Adipose tissue (tissue), 3 donors: ENCODE data around the gene STX8. TPM values are rescaled to one million over a fixed set of nuclear protein-coding genes. Genes with fewer than 3 reads are reported as not detected.
"Not testable (repeated sequence)": the region's sequence is repeated elsewhere in the genome, so short reads cannot be mapped to it uniquely, and the experiment has no call there.

ENCODE experiments used
- H3K27ac ChIP-seq: one replicate; pipeline ENCODE4 v1.5.1; 2013; ENCODE audit warnings: low read depth, low read length
- whole genome bisulfite sequencing, 3 donors: extraction: QIAGEN DNeasy Blood & Tissue Kit; methylation state at CpG; one replicate each; pipeline ENCODE4 v1.1.7; 2013; 5-methylcytosine and 5-hydroxymethylcytosine counted together
- polyA plus RNA-seq, 3 donors: library from polyadenylated mRNA; stranded (reverse); fragments of 200-250 nt; gene quantifications; one replicate each; pipeline ENCODE4 v1.2.3, GENCODE V29; 2013
- donor health status: healthy with polysubstance abuse.
- donor health status: Bipolar disorder and iron deficiency.
- donor health status: healthy.

STX8 gene
- polyA plus RNA-seq, 3 donors: 36.7 to 78.7 (median 55.6) TPM

DNA sequence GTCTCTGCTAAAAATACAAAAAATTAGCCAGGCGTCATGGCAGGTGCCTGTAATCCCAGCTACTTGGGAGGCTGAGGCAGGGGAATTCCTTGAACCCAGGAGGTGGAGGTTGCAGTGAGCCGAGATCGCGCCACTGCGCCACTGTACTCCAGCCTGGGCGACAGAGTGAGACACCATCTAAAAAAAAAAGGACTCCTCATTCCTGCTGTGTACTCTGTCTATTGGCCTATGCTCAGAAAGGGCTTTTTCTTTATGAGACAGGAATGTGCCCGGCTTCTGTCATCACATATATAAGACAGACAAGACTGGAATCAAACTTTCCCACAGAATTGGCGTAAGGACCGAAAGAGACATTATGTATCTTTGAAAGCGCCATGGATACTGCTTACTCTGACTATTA is 236.1 kb downstream of the STX8 start:
- H3K27ac ChIP-seq: not testable (repeated sequence)
- WGBS, 3 donors: 68 to 89% (median 88%) methylated on average over 10 of the region's 10 CpGs

GRCh38 chr17:9336817-9337216 is 238.8 kb downstream of the STX8 start:
- WGBS, 3 donors: 60 to 73% (median 67%) methylated on average over 2 of the region's 2 CpGs

GRCh38 chr17:9334536-9335446 is 240.8 kb downstream of the STX8 start:
- WGBS, 3 donors: 85 to 87% (median 85%) methylated on average over 10 of the region's 10 CpGs

More at GRCh38 chr17:9336817-9337216, 238.8 kb downstream of the STX8 start:
- no peak overlapping the region for H3K27ac ChIP-seq

GRCh38 chr17:9332132-9332494 is 243.5 kb downstream of the STX8 start:
- H3K27ac ChIP-seq: no peak overlapping the region
- 92 to 93% (median 92%) methylated on average over 6 of the region's 6 CpGs for WGBS, 3 donors

More at GRCh38 chr17:9334536-9335446, 240.8 kb downstream of the STX8 start:
- no peak overlapping the region for H3K27ac ChIP-seq

DNA sequence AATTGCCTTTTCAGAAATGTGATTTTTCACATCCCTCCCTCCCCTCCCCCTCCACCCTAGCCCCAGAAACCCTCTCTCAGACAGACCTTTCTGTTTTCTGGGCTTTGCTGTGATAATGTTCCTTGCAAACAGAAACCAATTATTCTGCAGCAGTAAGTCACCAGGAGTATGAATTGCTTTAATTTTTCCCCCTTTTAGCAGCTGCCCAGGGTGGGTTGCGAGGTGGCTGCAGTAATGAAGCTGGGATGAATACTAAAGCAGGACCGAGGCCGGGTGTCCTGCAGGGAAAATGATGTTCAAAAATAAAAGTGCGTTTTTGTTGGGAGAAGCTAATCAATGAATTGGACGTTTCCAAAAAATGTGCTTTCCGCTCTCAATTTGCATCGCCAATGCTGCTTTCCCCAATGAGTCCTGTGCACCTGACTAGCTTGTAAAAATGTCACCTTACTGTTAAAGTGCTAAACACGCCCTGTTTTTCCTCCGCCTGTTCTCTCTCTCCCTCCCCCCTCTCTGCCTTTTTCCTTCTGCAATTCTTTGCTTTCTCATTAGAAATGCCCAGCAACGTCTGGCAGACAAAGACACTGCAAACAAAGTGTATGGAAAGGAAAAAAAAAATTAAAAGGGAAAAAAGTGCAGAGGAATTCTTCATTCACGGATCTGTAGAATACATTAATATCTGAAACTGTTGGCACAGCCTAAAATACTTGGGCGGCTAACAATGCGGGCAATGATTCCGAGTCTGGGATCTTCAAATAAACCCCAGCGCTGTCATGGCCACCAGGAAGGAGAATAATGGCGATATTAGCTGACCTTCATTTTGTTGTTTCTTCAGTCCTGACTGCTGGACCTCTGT is 244.1 kb downstream of the STX8 start:
- 60 to 89% (median 83%) methylated on average over 16 of the region's 16 CpGs for WGBS, 3 donors
- H3K27ac ChIP-seq: no peak overlapping the region

GRCh38 chr17:9330611-9331271 is 244.9 kb downstream of the STX8 start:
- 83 to 93% (median 91%) methylated on average over 21 of the region's 21 CpGs for WGBS, 3 donors
- no peak overlapping the region for H3K27ac ChIP-seq

DNA sequence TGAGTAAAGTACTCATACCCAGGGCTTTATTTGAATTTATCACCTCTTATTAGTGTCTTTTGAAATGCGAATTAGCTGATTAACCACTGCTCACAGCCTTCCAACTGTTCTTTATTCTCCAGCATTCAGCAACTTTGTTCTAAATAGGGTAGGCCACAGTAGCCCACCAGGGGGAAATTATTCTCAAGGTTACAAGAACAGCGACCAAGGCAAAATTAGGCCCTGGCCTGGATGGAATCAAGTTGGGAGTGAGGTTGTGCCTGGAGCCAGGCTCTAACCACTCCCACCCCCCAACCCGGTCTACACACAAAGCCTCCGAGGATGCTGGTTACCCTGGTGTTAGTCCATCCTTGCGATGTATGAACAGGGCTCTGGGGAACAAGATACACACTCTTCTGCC is 245.5 kb downstream of the STX8 start:
- 89 to 94% (median 94%) methylated on average over 5 of the region's 5 CpGs for WGBS, 3 donors
- H3K27ac ChIP-seq: no peak overlapping the region

- WGBS, 3 donors: 88 to 94% (median 89%) methylated on average over 9 of the region's 9 CpGs
- no peak overlapping the region for H3K27ac ChIP-seq
Measured at GRCh38 chr17:9329251-9329921, 246.2 kb downstream of the STX8 start.

- H3K27ac ChIP-seq: no peak overlapping the region
- 70 to 95% (median 94%) methylated on average over 4 of the region's 4 CpGs for WGBS, 3 donors
Measured at GRCh38 chr17:9324864-9325263, 250.8 kb downstream of the STX8 start.

DNA sequence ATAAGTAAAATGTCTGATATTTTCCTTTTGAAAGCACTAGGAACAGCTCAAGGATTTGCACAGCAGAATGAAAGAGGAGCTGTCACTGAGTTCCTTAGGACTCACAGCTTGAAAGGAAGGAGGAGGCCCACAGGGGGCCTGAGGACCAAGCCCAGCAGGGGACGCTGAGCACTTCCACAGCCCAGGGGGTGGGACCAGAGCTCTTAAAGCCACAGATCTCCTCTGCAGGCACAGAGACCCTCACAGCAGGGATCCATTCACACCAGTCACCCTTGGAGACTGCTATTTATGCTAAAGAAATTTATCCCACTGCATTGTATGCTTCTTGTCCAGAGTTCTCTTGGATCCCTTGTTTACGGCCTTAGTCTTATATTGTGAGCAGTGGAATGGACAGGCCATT is 253.3 kb downstream of the STX8 start:
- H3K27ac ChIP-seq: no peak overlapping the region
- 67 to 76% (median 72%) methylated on average over 2 of the region's 2 CpGs for WGBS, 3 donors

DNA sequence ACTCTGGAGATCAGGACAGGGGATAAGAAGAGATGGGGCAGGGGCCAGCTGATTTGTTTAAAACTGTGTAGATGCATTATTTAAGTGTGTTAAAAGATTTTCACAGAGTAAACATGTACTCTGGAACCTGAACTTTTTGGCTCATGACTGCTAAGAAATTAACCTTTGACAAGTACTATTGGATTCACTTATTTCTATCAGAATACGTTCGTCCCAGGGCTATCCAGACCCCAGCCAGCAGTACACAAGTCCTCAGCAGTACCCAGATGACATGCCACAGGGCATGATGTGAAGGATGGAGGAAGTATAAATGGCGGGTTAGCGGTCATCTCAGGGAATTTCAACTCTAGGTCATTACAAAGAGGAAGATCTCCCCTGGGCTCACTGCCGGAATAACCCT is 253.7 kb downstream of the STX8 start:
- H3K27ac ChIP-seq: no peak overlapping the region
- WGBS, 3 donors: 67 to 86% (median 84%) methylated on average over 5 of the region's 5 CpGs

- H3K27ac ChIP-seq: no peak overlapping the region
- WGBS, 3 donors: 96 to 98% (median 97%) methylated on average over 5 of the region's 5 CpGs
Measured at GRCh38 chr17:9315360-9315759, 260.3 kb downstream of the STX8 start.

DNA sequence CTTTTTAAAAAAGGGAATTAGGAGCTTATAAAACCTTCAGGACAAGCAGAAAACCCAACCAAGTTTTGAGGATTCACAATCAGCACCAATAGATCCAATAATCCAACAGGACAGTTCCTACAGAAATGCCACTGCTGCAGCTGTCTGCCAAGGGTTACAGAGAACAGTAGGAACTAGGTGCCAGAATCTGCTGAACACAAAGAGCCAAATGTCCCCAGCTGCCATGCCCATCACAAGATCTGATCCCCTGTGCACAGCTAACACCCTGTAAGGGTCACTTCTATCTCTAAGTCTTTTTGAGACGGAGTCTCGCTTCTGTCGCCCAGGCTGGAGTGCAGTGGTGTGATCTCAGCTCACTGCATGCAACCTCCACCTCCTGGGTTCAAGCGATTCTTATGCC is 262.3 kb downstream of the STX8 start:
- WGBS, 3 donors: 94 to 98% (median 98%) methylated on average over 4 of the region's 4 CpGs
- no peak overlapping the region for H3K27ac ChIP-seq

DNA sequence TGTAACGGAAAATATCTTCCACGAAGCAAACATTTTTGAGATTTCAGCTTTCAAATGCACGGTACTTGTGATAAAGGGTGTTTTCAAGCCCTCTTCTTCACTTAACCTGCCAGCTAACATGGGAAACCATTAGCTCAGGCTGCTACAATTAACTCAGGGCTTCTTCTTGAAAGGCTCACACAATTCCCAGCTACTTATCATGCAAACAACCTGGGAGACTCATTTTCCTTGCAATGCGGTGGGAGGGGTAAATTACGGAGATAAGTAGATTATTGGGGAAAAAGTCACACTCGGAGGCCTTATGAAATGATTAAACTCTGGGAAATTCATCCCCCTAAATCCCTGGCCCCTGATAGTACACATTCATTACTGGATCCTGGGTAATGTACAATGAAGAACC is 266.4 kb downstream of the STX8 start:
- 54 to 80% (median 78%) methylated on average over 6 of the region's 6 CpGs for WGBS, 3 donors
- no peak overlapping the region for H3K27ac ChIP-seq

- 82 to 95% (median 91%) methylated on average over 6 of the region's 6 CpGs for WGBS, 3 donors
- no peak overlapping the region for H3K27ac ChIP-seq
Measured at GRCh38 chr17:9308069-9308468, 267.6 kb downstream of the STX8 start.

GRCh38 chr17:9307313-9307998 is 268.2 kb downstream of the STX8 start:
- H3K27ac ChIP-seq: no peak overlapping the region
- 74 to 92% (median 86%) methylated on average over 7 of the region's 7 CpGs for WGBS, 3 donors

GRCh38 chr17:9306086-9306485 is 269.5 kb downstream of the STX8 start:
- H3K27ac ChIP-seq: no peak overlapping the region
- WGBS, 3 donors: 89 to 93% (median 89%) methylated on average over 6 of the region's 6 CpGs

DNA sequence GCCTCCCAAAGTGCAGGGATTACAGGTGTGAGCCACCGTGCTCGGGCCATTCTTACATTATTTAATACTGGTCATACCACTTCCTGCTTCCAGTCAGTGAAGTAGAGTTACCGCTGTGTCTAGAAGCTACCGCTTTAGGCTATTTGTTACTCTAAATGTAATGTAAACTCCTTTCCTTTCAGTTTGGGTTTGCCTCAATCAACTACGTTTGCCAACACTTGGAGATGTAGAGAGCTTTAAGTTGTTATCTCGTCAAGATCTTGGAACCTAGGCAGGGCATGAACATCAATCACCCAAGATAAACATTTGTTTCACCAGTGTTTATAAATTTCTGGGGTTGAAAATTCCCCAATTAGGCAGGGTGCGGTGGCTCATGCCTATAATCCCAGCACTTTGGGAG is 275.9 kb downstream of the STX8 start:
- WGBS, 3 donors: 87 to 91% (median 90%) methylated on average over 7 of the region's 7 CpGs
- H3K27ac ChIP-seq: no peak overlapping the region
